HUES48 (cell line): Measurements from ENCODE around the gene LRRC30.

ENCODE experiments used
- H3K27ac ChIP-seq: one replicate; pipeline ENCODE4 v1.7.0; 2013; ENCODE audit warnings: low read depth, low read length, inconsistent platforms
- H3K27me3 ChIP-seq: 2 replicates; pipeline ENCODE4 v1.6.1; 2013; ENCODE audit warnings: mild to moderate bottlenecking, low read length; ENCODE audit not compliant: control insufficient read depth, insufficient read depth
- H3K36me3 ChIP-seq: 2 replicates; pipeline ENCODE4 v1.6.1; 2013; ENCODE audit warnings: low read length; ENCODE audit not compliant: control insufficient read depth, insufficient read depth
- H3K4me1 ChIP-seq: 2 replicates; pipeline ENCODE4 v1.6.1; 2013; ENCODE audit warnings: mild to moderate bottlenecking, low read length; ENCODE audit not compliant: control insufficient read depth, insufficient read depth
- H3K4me3 ChIP-seq: 2 replicates; pipeline ENCODE4 v1.5.1; 2013; ENCODE audit warnings: mild to moderate bottlenecking, low read depth, low read length
- H3K9ac ChIP-seq: 2 replicates; pipeline ENCODE4 v1.6.1; 2013; ENCODE audit warnings: mild to moderate bottlenecking, low read depth, low read length, moderate library complexity
- H3K9me3 ChIP-seq: 2 replicates; pipeline ENCODE4 v1.6.1; 2013; ENCODE audit warnings: low read length; ENCODE audit not compliant: control insufficient read depth, insufficient read depth

Gene LRRC30

DNA sequence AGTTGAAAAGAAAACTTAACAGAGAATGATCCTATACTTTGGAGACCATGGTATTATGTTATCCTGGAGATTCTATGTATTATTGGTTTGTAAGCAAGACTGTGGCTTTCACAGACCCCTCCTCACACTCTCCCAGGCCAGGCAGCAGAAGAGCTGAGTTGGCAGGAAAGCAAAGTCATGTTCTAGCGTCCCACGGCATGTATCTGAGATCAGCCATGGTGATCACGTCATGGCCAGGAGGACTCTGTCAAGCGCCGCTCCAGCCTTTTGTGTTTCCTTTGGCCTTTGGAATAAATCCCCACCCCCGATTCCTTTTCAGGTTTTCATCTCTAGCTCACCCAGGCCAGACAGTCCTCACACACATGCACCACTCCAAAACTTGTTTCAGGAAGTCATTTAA is 39.1 kb downstream of the LRRC30 start:
- Histone ChIP-seq H3K9ac (no peak overlapping the region), H3K9me3 (no peaks in the 10 kb centered on the region), H3K36me3 (no peaks in the 10 kb centered on the region), H3K27ac (no peak overlapping the region), H3K4me1 (peaks cover 8% of the 10 kb centered on the region; the same call in 1 of the 2 replicates), H3K4me3 (no peak overlapping the region), H3K27me3 (no peaks in the 10 kb centered on the region)

GRCh38 chr18:7272311-7273049 is 41.6 kb downstream of the LRRC30 start:
- Histone ChIP-seq H3K27ac (no peak overlapping the region), H3K9me3 (no peaks in the 10 kb centered on the region), H3K36me3 (no peaks in the 10 kb centered on the region), H3K4me3 (no peak overlapping the region), H3K4me1 (peaks cover 8% of the 10 kb centered on the region; the same call in 1 of the 2 replicates), H3K9ac (no peak overlapping the region), H3K27me3 (no peaks in the 10 kb centered on the region)

- H3K4me3 ChIP-seq: no peak overlapping the region
- H3K27ac ChIP-seq: no peak overlapping the region
These were observed 42.5 kb downstream of the LRRC30 start for GRCh38 chr18:7273301-7273921.

DNA sequence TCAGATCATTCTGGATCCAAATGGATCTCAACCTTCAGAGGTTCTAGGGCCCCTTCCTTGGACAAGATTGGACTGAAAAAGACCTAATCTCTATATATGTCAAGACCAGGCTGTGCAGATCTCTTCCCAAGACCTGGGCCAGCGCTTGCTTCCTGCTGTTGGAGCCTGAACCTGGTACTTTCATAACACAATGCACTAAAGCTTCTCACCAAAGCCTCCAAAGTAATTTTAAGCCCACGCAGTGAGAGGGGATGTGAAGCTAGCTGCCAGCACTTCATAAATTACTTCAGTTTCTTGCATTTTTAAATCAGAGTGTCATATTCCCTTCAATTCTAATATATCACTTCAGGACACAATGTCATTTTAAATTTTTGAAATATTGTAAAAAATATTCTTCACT is 50.7 kb downstream of the LRRC30 start:
- Histone ChIP-seq H3K4me3 (no peak overlapping the region), H3K9ac (no peak overlapping the region), H3K36me3 (no peaks in the 10 kb centered on the region), H3K27me3 (no peaks in the 10 kb centered on the region), H3K27ac (no peak overlapping the region), H3K9me3 (no peaks in the 10 kb centered on the region), H3K4me1 (no peaks in the 10 kb centered on the region)

More at GRCh38 chr18:7273301-7273921, 42.5 kb downstream of the LRRC30 start:
- Histone ChIP-seq H3K36me3 (no peaks in the 10 kb centered on the region), H3K27me3 (no peaks in the 10 kb centered on the region), H3K9me3 (no peaks in the 10 kb centered on the region), H3K4me1 (peaks cover 8% of the 10 kb centered on the region; the same call in 1 of the 2 replicates), H3K9ac (no peak overlapping the region)
